ENCODE measurements around the gene ZNF423. TPM values are rescaled to one million over a fixed set of nuclear protein-coding genes. Genes with fewer than 3 reads are reported as not detected.

The ZNF423 gene
- total RNA-seq, 1 donor from 2014 or later = 10.7 TPM

- no peak overlapping the region for H3K4me3 ChIP-seq
- no peak overlapping the region for H3K27ac ChIP-seq
- no peaks in the 10 kb centered on the region for H3K4me1 ChIP-seq
- no peaks in the 10 kb centered on the region for H3K36me3 ChIP-seq
- H3K9me3 ChIP-seq = no peaks in the 10 kb centered on the region
- no peak for DNase-seq
- ATAC-seq = no peak
- H3K27me3 ChIP-seq (ENCODE audit: low read depth) = no peaks in the 10 kb centered on the region
- intact Hi-C loops (cut with DNase I) = no loop called here
- TF ChIP-seq, protein P1, sequence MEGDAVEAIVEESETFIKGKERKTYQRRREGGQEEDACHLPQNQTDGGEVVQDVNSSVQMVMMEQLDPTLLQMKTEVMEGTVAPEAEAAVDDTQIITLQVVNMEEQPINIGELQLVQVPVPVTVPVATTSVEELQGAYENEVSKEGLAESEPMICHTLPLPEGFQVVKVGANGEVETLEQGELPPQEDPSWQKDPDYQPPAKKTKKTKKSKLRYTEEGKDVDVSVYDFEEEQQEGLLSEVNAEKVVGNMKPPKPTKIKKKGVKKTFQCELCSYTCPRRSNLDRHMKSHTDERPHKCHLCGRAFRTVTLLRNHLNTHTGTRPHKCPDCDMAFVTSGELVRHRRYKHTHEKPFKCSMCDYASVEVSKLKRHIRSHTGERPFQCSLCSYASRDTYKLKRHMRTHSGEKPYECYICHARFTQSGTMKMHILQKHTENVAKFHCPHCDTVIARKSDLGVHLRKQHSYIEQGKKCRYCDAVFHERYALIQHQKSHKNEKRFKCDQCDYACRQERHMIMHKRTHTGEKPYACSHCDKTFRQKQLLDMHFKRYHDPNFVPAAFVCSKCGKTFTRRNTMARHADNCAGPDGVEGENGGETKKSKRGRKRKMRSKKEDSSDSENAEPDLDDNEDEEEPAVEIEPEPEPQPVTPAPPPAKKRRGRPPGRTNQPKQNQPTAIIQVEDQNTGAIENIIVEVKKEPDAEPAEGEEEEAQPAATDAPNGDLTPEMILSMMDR (IDR thresholded peaks at IDR 0.05) = no peak
Observed at GRCh38 chr16:49576173-49576494, 279.8 kb downstream of the ZNF423 start.

GRCh38 chr16:49575346-49576172 is 280.4 kb downstream of the ZNF423 start:
- Histone ChIP-seq H3K27ac (no peak overlapping the region), H3K27me3 (ENCODE audit: low read depth) (no peaks in the 10 kb centered on the region), H3K9me3 (no peaks in the 10 kb centered on the region), H3K4me1 (no peaks in the 10 kb centered on the region), H3K4me3 (no peak overlapping the region), H3K36me3 (no peaks in the 10 kb centered on the region)
- ATAC-seq = peak; percentile 63 to 89
- intact Hi-C loops (cut with DNase I) = no loop called here
- TF ChIP-seq, protein P1 (IDR thresholded peaks at IDR 0.05) = no peak
- DNase-seq = peak; percentile 67

DNA sequence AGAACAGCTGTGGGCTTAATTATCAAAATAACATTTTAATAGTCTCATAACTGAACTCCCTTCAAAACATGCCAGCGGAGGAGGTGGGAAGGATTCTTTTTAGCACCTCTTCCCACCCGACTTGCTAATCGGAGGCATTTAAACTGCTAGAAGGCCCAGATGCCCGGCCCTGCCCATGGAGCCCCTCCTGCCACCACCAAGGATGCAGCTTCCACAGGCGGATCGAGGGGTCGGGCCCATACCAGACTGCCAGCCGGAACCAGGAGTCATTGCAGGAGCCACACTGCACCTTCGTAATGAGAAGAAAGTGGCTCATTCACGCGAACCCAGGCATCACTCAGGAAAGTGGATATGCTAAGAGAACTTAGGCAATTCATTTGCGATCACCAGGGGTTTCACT is 281.1 kb downstream of the ZNF423 start:
- intact Hi-C loops (cut with DNase I) = no loop called here
- TF ChIP-seq, protein P1 (IDR thresholded peaks at IDR 0.05) = no peak

DNA sequence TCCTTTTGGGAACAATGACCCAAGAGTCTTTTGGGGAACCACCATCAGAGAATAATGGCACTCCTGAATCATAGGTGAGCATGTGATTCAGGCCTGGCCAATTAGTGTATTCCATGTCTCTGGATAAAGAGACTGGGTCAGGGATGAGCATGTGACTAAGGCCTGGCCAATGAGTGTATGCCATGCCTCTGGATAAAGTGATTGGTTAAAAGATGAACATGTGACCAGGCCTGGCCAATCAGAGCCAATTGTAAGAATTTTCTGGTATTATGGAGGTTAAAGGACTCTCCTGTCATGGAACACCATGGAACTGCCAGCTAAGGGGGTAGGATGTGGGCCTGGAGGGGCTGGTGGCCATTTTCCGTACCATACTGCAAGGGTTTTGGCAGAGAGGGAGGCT is 288.0 kb downstream of the ZNF423 start:
- no peaks in the 10 kb centered on the region for H3K36me3 ChIP-seq
- H3K27me3 ChIP-seq (ENCODE audit: low read depth) = no peaks in the 10 kb centered on the region
- TF ChIP-seq, protein P1 (IDR thresholded peaks at IDR 0.05) = no peak
- DNase-seq = no peak
- H3K27ac ChIP-seq = no peak overlapping the region
- no peak for ATAC-seq
- H3K4me1 ChIP-seq = no peaks in the 10 kb centered on the region
- no peak overlapping the region for H3K4me3 ChIP-seq
- H3K9me3 ChIP-seq = no peaks in the 10 kb centered on the region
- intact Hi-C loops (cut with DNase I) = no loop called here

More for the DNA sequence above, 281.1 kb downstream of the ZNF423 start:
- Histone ChIP-seq H3K4me3 (no peak overlapping the region), H3K27me3 (ENCODE audit: low read depth) (no peaks in the 10 kb centered on the region), H3K36me3 (no peaks in the 10 kb centered on the region), H3K27ac (no peak overlapping the region), H3K4me1 (no peaks in the 10 kb centered on the region), H3K9me3 (no peaks in the 10 kb centered on the region)
- ATAC-seq (no peak), DNase-seq (no peak)

DNA sequence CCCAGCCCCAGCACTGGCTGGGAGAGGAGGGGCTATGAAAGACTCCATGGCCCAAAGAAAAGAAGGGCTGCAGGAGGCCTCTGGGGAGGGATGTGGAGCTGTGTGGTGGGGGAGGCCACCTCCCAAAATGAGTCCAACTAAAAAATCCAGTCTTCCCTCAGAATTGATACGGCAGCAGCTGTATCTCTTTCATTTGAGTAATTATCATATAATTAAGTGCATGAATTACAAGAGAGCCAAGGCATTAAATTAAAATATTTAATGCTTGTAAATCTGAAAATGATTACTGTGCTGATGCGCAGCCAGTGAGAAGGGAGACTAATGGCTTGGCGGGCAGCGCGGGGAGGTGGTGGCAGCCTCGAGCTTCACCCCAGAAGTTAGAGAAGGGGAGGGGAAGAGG is 289.5 kb downstream of the ZNF423 start:
- H3K4me1 ChIP-seq = no peaks in the 10 kb centered on the region
- H3K9me3 ChIP-seq = no peaks in the 10 kb centered on the region
- DNase-seq (no peak), ATAC-seq (no peak)
- no peaks in the 10 kb centered on the region for H3K36me3 ChIP-seq
- intact Hi-C loops (cut with DNase I) = no loop called here
- TF ChIP-seq, protein P1 (IDR thresholded peaks at IDR 0.05) = no peak
- H3K4me3 ChIP-seq = no peak overlapping the region
- no peak overlapping the region for H3K27ac ChIP-seq
- H3K27me3 ChIP-seq (ENCODE audit: low read depth) = no peaks in the 10 kb centered on the region
